ENCODE data around the gene FYCO1. TPM values are rescaled to one million over a fixed set of nuclear protein-coding genes. Genes with fewer than 3 reads are reported as not detected.

The FYCO1 gene
- polyA plus RNA-seq, 1 donor from 2014 or later: 3.3 TPM

DNA sequence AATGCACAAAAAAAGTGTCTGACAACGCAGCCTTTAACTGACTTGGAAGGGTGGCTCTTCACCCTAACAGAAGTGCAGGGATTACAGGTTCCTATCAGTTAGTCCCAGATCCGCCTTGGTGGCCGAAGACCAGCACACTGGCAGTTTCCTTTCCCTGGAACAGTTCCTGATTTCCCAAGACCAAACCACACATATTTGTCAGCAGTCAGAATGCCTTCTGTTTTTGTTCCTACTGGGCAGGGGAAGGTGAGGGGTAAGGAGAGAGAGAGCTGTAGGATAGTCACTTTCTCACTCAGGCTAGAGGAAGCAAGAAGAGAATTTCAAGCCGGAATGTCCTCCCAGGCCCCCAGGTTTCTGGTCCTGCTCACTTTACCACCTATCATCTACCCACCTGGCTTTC, 43.2 kb downstream of the FYCO1 start:
- Mint-ChIP-seq H3K36me3 (peaks cover 5% of the 10 kb centered on the region), H3K27ac (no peak overlapping the region), H3K4me1 (no peaks in the 10 kb centered on the region)

DNA sequence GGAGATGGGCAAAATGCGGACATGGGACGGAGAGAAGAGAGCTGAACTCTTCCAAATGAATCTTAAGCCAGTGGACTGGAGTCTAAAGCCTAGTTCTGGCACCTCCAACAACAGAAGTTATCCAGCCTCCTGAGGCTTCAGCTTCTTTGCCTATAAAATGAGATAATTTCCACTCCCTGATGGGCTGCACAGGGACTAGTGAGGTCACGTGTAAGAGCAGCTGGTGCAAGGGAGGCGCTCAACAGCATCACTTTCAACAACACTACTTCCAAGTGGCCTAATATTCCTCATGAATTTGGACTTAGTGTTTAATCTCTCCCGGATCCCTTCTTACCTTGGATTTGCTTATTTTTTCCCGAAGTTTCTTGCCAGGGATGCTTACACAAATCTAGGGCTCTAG, 43.7 kb downstream of the FYCO1 start:
- peaks cover 3% of the 10 kb centered on the region for H3K36me3 Mint-ChIP-seq
- no peak overlapping the region for H3K4me3 Mint-ChIP-seq
- no peaks in the 10 kb centered on the region for H3K9me3 Mint-ChIP-seq
- no peaks in the 10 kb centered on the region for H3K4me1 Mint-ChIP-seq
- H3K27me3 Mint-ChIP-seq: no peaks in the 10 kb centered on the region
- H3K27ac Mint-ChIP-seq: no peak overlapping the region

More for the DNA sequence above, 43.2 kb downstream of the FYCO1 start:
- no peak overlapping the region for H3K4me3 Mint-ChIP-seq
- H3K27me3 Mint-ChIP-seq: no peaks in the 10 kb centered on the region
- no peaks in the 10 kb centered on the region for H3K9me3 Mint-ChIP-seq

DNA sequence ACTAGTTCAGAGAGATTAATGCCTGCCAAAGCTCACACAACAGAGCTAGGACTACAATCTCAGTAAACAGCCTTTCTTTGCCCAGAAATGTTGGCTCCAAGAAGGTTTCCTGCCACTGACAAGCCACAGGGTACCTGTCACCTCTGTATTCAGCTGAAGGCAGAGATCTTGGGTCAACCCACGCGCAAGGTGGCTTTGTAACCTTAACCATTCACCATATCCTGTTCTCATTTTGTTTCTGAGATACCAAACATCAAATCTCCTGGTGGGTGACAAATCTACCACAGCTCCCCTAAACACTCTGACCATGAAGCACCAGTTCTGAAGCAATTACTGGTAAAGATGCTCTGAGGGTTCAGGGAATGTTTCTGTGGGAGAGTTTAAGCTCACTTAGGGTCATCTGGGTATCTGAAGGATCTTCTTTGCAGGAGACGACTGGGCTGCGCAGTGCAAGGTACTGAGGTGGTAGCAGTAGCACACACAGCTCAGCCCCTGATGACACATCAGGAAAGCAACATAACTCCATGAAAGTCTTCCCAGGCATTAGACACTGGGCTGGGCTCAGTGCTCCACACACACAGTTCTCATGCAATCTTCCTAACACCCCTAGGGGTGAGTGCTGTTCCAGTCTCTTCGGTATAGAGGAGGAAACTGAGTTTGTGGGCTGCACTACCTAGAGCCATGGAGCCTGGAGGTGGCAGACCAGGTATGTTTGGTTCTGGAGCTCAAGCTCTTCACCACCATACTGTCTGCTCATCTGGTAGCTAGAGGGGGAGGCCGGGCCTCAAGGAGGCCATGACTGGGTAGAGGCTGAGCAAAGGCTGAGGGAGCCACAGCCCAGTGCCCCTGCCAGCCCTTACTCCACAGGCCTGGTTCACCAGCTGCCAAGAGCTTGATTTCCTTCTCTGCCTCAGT, 44.7 kb downstream of the FYCO1 start:
- H3K27ac Mint-ChIP-seq: no peak overlapping the region
- H3K9me3 Mint-ChIP-seq: no peaks in the 10 kb centered on the region
- H3K27me3 Mint-ChIP-seq: no peaks in the 10 kb centered on the region
- H3K4me3 Mint-ChIP-seq: peak overlapping the region in 1 of 4 donors; percentile 17
- no peaks in the 10 kb centered on the region for H3K4me1 Mint-ChIP-seq
- peaks cover 3% of the 10 kb centered on the region for H3K36me3 Mint-ChIP-seq

GRCh38 chr3:45950131-45950530, 45.5 kb downstream of the FYCO1 start:
- peaks cover 3% of the 10 kb centered on the region for H3K36me3 Mint-ChIP-seq
- no peak overlapping the region for H3K27ac Mint-ChIP-seq
- H3K4me1 Mint-ChIP-seq: no peaks in the 10 kb centered on the region
- H3K27me3 Mint-ChIP-seq: no peaks in the 10 kb centered on the region
- no peaks in the 10 kb centered on the region for H3K9me3 Mint-ChIP-seq
- H3K4me3 Mint-ChIP-seq: no peak overlapping the region

- Mint-ChIP-seq H3K4me3 (no peak overlapping the region), H3K27ac (no peak overlapping the region), H3K9me3 (no peaks in the 10 kb centered on the region), H3K36me3 (peaks cover 7% of the 10 kb centered on the region), H3K27me3 (no peaks in the 10 kb centered on the region), H3K4me1 (no peaks in the 10 kb centered on the region)
Observed at GRCh38 chr3:45949432-45949831, 46.2 kb downstream of the FYCO1 start.

DNA sequence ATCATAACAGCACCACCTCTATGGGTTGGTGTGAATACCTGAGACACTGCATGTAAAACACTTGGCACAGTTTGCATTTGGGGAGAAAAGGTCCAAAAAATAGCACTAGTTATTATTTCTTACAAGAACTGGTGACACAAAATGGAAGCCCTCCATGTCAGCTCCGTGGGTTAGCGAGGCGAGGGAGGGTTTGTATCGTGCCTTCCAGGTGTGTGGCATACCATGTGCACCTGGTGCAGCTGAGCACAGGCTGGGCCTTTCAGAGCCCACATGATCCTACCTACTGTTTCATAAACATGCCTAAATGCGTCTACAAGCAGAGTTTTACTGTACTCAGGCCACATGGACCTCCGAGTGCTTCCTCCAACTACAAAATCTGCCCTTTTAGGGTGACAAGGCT, 46.7 kb downstream of the FYCO1 start:
- peaks cover 7% of the 10 kb centered on the region for H3K36me3 Mint-ChIP-seq
- H3K9me3 Mint-ChIP-seq: no peaks in the 10 kb centered on the region
- peak overlapping the region in 1 of 3 donors; percentile 57 for H3K27ac Mint-ChIP-seq
- no peaks in the 10 kb centered on the region for H3K27me3 Mint-ChIP-seq
- H3K4me3 Mint-ChIP-seq: no peak overlapping the region
- H3K4me1 Mint-ChIP-seq: no peaks in the 10 kb centered on the region

- no peaks in the 10 kb centered on the region for H3K4me1 Mint-ChIP-seq
- peak overlapping the region in 1 of 3 donors; percentile 57 for H3K27ac Mint-ChIP-seq
- peak overlapping the region in 1 of 4 donors; percentile 17 for H3K4me3 Mint-ChIP-seq
- H3K36me3 Mint-ChIP-seq: peaks cover 7% of the 10 kb centered on the region
- H3K9me3 Mint-ChIP-seq: no peaks in the 10 kb centered on the region
- no peaks in the 10 kb centered on the region for H3K27me3 Mint-ChIP-seq
Observed at GRCh38 chr3:45948311-45948781, 47.3 kb downstream of the FYCO1 start.

DNA sequence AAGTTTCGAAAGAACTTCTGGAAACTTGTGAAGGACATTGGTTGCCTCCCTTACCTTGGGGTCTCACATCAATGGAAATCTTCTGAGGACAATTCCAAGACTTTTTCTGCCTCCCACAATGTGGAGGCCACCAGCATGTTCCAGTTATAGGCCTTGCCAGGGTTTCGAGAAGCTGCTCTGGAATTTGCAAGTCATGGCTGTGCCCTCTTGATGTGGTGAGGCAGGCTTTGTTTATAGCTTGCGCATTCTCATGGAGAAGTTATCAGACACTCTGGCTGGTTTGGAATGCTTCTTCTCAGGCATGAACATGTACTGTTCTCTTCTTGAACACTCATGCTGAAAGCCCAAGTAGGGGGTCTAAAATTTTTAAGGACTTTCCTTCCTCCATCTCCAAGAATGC, 48.3 kb downstream of the FYCO1 start:
- Mint-ChIP-seq H3K9me3 (no peaks in the 10 kb centered on the region), H3K36me3 (peaks cover 7% of the 10 kb centered on the region), H3K27ac (no peak overlapping the region), H3K27me3 (no peaks in the 10 kb centered on the region), H3K4me1 (no peaks in the 10 kb centered on the region), H3K4me3 (no peak overlapping the region)

- H3K9me3 Mint-ChIP-seq: no peaks in the 10 kb centered on the region
- H3K4me1 Mint-ChIP-seq: no peaks in the 10 kb centered on the region
- no peaks in the 10 kb centered on the region for H3K27me3 Mint-ChIP-seq
Observed at GRCh38 chr3:45946875-45947274, 48.7 kb downstream of the FYCO1 start.

DNA sequence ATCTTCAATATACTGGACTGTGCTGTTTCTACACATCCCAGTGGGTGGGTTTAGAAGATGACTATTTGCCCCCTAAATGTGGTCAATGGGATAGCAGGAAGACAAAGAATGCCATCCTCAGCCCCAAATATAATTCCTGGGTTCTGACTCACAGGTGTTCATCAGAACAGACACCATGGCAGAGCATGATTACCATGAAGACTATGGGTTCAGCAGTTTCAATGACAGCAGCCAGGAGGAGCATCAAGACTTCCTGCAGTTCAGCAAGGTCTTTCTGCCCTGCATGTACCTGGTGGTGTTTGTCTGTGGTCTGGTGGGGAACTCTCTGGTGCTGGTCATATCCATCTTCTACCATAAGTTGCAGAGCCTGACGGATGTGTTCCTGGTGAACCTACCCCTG, 49.3 kb downstream of the FYCO1 start:
- H3K4me1 Mint-ChIP-seq: no peaks in the 10 kb centered on the region
- no peaks in the 10 kb centered on the region for H3K27me3 Mint-ChIP-seq
- peaks cover 7% of the 10 kb centered on the region for H3K36me3 Mint-ChIP-seq
- H3K9me3 Mint-ChIP-seq: no peaks in the 10 kb centered on the region
- no peak overlapping the region for H3K27ac Mint-ChIP-seq
- no peak overlapping the region for H3K4me3 Mint-ChIP-seq

More at GRCh38 chr3:45946875-45947274, 48.7 kb downstream of the FYCO1 start:
- Mint-ChIP-seq H3K4me3 (no peak overlapping the region), H3K27ac (no peak overlapping the region), H3K36me3 (peaks cover 7% of the 10 kb centered on the region)

GRCh38 chr3:45944830-45945620, 50.6 kb downstream of the FYCO1 start:
- Mint-ChIP-seq H3K27ac (no peak overlapping the region), H3K9me3 (no peaks in the 10 kb centered on the region), H3K4me3 (no peak overlapping the region), H3K36me3 (peaks cover 9% of the 10 kb centered on the region), H3K4me1 (peaks cover 0 to under 1% (median 0%) of the 10 kb centered on the region in 3 donors), H3K27me3 (no peaks in the 10 kb centered on the region)

DNA sequence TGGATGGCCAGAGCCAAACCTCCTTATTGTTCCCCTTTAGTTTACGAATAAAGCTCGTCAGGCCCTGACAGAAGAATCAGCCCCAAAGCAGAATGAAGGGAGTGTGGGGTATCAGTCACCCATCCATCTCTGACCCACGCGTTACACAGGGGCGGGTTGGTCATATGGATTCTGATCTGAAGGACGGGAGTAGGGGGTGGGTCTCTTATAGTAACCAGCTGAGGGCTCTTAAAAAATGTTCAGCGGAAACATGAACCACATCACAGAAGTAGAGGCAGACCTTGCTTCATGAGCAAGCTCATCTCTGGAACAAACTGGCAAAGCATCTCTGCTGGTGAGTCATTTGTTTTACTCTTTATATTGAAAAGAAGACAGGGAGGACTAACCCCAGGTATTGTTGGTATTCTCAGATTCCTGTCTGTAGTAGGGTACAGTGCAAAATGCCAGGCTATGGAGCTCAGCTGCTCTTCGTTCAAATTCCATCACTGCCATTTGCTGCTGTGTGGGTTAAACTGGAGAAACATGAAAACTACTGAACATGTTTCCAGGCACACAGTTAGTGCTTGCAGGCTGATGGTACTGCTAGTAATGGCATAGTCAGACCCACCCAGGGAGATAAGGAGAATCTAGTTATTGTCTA, 52.3 kb downstream of the FYCO1 start, which contains the start of gene CXCR6:
CXCR6 (plus strand) TSS at position 258 of the 640 bp plus-strand sequence. CDS start 3,018 bp downstream, outside the sequence.
- H3K36me3 Mint-ChIP-seq: peaks cover 9% of the 10 kb centered on the region
- peak within 1 kb of the TSS in 1 of 4 donors; percentile 25 for H3K4me3 Mint-ChIP-seq
- peak within 1 kb of the TSS in 1 of 3 donors; percentile 53 for H3K27ac Mint-ChIP-seq
- no peaks in the 10 kb centered on the region for H3K27me3 Mint-ChIP-seq
- H3K9me3 Mint-ChIP-seq: no peaks in the 10 kb centered on the region
- peaks cover 0 to 6% (median 2%) of the 10 kb centered on the region in 3 donors for H3K4me1 Mint-ChIP-seq

DNA sequence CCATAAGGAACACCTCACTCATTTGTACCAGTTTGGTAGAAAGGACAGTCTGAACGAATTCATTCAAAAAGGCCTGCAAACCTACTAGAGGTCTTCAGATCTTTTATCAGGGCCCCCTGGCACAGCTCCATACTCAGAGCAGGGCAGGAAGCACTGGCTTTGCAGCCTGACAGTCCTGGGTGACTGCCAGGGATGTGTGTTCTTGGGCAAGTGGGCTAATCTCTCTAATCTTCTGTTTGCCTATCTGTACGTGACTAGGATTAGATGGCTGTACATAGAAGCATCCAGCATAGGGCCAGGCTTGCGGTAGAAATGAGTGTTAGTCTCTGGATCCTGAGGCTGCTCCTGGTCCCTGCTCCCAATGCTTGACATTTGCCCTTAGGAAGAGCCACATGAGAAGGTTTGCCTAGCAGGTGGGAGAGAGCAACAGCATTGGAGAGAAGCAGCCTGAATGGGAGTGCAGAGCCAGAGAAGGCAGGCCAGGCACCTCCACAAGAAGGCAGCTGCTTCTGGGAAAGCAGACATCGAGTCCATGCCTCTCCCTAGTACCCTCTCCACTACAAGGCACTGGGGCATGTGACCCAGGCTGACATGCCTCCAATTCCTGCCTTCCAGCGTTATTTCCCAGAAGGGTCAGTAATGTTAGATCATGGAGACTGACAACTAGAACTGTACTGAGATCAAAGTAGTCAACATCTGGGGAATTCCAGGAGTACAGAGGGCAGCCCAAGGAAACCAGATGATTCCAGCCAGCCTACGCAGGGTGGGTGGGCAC, 53.4 kb downstream of the FYCO1 start:
- H3K27me3 Mint-ChIP-seq: no peaks in the 10 kb centered on the region
- H3K4me3 Mint-ChIP-seq: no peak overlapping the region
- peaks cover 6% of the 10 kb centered on the region for H3K36me3 Mint-ChIP-seq
- H3K4me1 Mint-ChIP-seq: peaks cover 0 to 6% (median 2%) of the 10 kb centered on the region in 3 donors
- H3K9me3 Mint-ChIP-seq: no peaks in the 10 kb centered on the region
- H3K27ac Mint-ChIP-seq: no peak overlapping the region

DNA sequence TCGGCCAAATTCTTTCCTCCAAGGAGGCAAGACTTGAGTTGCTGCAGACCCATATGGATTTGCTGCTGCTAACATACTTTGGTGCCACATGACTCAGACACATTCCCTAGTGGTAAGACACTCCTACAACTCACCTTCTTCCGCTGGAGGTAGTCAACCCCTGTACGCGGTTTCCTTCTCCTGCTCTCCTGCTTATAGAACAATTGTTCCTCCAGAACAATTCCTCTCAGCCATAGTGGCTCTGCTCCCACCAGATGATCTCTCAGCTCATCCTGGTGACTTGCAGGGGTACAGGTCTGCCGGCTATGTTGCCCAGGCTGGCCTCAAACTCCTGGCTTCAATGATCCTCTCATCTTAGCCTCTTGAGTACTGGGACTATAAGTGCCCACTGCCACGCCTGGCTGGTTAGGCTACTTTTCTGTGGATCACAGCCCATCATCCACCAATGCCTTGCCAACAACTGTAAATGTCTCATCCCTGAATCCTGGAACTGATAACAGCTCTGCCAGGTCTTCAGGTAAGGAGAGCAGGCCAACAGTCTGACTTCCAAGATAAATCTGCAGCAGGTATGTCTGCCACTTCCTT, 54.8 kb downstream of the FYCO1 start:
- Mint-ChIP-seq H3K4me3 (no peak overlapping the region), H3K27ac (no peak overlapping the region), H3K4me1 (peaks cover 0 to 6% (median 2%) of the 10 kb centered on the region in 3 donors), H3K9me3 (no peaks in the 10 kb centered on the region), H3K27me3 (no peaks in the 10 kb centered on the region), H3K36me3 (peaks cover 6% of the 10 kb centered on the region)

All from IgD-negative memory B cell (primary cell).